NCI-H1930 (cell line): ENCODE results near the gene TMEM114.

Experiments used
- DNase-seq, 2 experiments: peaks; one replicate each; lab custom pipeline; 2025; lab: John Stamatoyannopoulos, UW

Gene TMEM114

DNA sequence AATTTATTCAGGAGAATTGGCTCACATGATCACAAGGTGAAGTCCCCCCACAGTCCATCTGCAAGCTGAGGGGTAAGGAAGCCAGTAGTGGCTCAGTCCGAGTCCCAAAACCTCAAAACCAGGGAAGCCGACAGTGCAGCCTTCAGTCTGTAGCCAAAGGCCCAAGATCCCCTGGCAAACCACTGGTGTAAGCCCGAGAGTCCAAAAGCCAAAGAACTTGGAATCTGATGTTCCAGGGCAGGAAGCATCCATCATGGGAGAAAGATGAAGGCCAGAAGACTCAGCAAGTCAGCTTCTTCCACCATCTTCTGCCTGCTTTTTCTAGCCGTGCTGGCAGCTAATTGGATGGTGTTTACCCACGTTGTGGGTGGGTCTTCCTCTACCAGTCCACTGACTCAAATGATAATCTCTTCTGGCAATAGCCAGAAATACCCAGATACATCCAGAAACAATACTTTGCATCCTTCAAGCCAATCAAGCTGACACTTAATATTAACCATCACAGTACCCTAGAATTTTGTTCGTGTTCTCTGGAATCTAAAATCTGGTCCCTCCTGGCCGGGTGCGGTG lies 40.4 kb downstream of the TMEM114 start:
- no peak for DNase-seq

DNA sequence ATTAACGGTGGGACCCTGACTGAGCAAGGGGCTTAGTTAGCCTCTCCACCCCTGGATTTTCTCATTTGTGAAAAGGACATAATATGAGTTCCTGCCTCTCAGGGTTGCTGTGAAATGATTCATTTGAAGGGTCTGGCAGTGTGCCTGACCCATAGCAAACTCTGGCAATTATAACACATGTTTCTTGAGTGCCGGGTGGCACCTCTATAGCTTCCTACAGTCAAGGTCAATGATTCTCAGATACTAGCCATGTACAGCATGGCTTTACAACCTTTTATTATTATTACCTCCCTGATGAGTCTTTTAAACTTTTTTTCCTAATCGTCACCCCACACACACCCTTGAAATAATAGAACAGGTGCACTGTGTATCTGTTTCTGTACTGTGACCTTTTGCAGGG lies 42.1 kb downstream of the TMEM114 start:
- no peak for DNase-seq

DNA sequence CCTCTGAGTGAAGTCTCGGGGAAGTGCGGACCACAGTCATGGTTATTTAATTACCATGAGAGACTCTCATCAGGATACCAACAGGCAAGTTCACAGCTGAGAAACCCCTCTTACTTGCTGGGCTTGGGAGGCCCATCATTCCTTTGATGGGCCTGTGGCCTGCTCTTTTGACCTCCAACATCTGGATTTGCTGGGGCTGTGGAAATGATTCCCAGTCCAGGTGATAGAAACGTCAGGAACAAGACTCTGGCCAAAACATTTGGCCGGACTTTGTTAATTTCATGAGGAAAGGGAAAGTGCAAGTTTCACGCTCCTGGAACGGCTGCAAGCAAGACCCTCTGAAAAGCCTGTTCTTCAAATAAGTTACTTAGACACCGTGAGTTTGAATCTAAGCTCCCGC lies 42.5 kb downstream of the TMEM114 start:
- DNase-seq, result no peak

DNA sequence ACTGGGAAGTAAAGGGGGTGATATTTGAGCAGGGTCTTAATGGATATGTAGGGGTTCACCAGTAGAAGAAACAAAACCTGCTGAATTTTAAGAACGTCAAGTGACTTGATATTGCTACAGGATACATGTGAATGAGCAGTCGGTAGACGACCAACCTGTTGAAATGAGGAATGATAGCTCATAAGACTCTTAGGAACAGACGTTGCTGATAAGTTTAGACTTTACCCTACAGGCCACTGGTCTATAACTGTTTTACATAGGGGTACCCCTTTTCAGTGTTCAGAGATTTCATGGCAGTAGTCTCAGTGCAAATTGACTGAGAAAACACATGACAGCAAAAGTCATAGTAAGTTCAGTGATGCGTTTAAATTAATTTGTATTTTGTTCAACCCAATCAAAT lies 45.9 kb downstream of the TMEM114 start:
- no peak for DNase-seq

DNA sequence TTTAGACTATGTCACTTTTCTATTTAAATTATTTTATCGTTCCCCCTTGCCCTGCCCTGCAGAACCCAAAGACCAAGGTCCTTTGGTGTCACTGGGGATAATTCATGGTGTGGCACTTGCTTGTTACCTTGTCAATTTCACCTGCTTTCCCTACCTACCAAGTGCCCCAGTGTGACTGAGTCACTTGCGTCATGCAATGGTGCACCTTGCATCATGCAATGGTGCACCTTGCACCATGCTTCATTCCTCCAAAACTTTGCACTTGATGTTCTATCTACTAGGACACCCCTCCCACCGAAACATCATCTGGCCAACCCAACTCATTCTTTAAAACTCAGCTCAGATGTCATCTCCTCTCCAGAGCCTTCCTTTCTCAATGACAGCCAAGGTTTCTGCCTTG lies 47.1 kb downstream of the TMEM114 start:
- no peak for DNase-seq

DNA sequence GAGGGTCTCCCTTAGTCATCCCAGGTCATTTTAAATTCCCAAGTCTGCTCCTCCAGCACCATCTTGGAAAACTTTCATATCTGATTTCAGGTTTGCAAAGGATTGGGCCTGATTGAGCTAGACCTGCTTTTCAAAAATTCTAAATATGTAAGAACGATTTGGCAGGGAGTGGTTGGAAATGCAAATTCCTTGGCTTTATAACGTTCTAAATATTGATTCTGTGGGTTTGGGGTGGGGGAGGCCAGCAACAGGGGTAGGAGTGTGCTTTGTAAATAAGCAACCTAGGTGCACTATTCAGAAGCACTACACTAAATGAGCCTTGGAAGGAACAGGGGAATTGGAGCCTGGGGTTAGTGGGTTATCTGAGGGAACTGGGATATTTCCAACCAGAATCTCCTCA lies 47.9 kb downstream of the TMEM114 start:
- no peak for DNase-seq

DNA sequence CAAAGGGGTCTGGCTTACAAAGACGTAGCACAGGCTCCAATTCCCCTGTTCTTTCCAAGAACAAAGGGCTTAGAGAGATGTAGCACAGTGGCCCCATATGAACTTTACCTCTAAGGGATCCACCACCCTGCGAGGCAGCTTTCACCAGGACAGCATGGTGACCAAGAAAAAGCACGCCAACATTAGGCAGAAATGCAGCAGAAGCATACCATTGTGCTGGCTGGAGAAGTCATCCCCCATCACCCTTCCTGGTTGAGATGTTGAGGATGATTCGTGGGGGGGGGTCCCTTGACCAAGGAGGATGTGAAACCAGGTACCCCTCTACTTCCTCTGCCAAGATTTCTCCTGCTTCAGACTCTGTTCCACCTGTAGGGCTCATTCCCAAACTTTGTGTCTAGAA lies 48.4 kb downstream of the TMEM114 start:
- DNase-seq, result no peak

DNA sequence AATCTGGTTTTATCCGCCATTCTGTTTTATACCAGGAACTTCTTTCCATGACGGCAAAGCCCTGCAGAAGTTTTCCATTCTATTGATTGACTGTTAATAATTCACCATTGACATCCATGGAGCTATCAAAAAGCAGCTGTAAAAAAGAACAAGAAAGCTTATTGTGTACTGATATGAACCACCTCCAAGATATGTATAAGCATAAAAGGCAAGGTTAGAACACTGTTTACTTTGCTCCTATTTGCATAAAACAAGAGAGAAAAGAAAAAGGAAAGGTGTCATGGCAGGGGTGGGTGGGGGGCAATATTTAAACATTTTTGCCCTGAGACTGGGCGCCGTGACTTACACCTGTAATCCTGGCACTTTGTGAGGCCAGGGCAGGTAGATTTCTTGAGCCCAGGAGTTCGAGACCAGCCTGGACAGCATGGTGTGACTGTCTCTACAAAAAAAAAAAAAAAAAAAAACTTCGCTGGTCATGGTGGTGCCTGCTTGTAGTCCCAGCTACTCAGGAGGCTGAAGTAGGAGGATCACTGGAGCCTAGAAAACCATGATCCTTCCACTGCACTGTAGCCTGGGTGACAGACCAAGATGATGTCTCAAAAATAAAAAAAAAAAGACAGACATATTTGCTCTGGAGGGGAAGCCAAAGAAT lies 52.5 kb downstream of the TMEM114 start:
- DNase-seq, result no peak

DNA sequence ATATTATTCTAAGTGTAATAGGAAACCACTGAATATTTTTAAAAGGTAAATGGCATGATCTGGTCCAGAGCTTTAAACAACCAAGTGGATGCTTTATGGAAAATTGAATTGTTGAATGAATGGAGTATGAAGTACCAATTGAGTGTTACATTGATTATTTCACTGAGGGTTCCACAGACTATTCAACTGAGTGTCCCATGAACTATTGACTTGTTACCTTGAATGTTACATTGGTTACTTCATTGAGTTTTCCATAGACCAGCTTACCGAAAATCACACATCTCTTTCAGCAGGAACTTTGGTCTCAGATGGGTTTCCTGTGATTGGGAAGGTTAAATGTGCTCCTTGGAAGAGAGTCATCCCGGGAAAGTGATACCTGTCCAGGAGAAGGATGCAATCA lies 56.8 kb downstream of the TMEM114 start:
- DNase-seq, result no peak

DNA sequence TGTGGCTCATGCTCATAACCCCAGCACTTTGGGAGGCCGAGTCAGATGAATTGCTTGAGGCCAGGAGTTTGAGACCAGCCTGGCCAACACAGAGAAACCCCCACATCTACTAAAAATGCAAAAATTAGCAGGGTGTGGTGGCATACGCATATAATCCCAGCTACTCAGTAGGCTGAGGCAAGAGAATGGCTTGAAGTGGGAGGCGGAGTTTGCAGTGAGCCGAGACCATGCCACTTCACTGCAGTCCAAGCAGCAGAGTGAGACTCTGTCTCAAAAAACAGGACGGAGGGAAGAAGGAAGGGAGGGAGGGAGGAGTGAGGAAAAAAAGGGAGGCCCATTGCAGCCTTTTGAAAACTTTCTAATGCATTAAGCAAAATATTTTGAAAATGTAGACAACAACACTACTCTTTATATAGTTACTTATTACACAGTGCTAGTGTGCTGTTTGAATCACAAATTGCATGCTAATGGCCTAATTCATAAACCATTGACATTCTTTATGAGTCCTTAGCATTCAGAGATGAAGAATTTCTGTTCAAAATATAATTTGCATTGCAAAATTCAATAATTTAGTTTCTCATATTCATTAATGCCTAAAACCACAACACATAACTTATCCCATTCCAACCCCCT lies 59.4 kb downstream of the TMEM114 start:
- DNase-seq, result no peak

DNA sequence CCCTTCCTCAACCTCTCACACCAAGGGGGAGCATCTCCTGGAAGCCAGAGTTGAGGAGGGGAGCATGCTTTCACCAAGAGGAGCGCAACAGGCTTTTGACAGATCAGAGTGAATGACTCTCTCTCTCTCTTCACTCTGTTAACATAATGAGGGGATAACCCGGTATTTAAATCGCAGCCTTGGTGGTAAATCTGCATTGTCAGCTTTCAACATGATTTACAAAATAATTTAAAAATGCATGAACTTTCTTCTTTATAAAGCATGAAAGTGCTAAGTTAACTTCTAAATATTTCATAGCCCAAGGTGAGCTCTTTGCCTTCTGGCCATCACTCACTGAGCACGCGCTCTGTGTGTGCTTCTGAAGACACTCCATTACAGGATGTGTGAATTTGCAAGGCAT lies 61.8 kb downstream of the TMEM114 start:
- no peak for DNase-seq

DNA sequence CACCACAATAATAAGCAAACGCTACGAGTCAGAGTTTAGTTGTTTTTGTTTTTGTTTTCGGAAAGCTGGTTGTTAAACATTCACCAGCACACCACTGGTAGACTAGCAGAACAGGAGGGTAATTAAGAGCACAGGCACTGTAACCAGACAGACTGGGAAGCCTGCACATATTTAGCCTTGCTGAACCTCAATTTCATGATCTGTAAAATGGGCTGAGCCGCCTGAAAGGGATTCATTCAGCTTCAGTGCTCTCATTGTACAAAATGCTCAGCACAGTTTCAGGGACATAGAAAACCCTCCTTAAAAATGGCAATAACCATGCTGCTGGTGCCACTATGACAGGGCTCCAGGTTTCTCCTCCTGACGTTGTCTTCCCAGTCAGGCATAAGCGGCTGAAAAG lies 66.4 kb downstream of the TMEM114 start:
- DNase-seq, result no peak

DNA sequence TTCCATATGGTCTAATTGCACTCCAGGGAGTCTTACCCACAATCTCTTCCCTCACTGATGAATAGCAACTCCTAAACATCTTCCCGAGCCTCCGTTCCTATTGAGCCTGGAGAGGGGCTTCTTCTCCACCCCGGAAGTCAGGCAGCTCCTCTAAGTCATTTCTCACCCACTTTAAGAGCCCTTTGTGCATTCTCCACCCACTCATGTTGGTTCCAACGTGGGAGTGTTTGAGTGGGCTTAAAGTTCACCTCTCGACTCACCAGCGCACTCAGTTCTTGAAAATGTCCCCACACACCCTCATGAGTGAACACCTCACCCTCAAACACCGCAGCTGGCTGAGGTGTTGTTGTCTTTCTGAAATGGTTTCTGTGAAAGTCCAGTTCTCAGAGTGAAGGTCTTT lies 67.6 kb downstream of the TMEM114 start:
- DNase-seq, result no peak

DNA sequence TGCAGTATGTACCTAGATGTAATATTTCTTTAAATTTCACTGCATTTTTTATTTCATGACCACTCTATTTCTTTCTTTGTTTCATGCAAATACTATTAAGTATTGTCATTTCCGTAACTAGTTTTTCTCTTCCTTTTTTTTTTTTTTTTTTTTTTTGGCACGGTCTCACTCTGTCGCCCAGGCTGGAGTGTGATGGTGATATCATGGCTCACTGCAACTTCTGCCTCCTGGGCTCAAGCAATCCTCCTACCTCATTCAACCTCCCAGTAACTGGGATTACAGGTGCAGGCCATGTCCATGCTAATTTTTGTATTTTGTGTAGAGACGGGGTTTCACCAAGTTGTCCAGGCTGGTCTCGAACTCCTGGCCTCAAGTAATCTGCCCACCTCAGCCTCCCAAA lies 70.7 kb downstream of the TMEM114 start:
- no peak for DNase-seq
